ENCODE measurements around the gene FRMD3. TPM values are rescaled to one million over a fixed set of nuclear protein-coding genes. Genes with fewer than 3 reads are reported as not detected.

FRMD3 gene
- total RNA-seq, 1 donor: 0.86 TPM

DNA sequence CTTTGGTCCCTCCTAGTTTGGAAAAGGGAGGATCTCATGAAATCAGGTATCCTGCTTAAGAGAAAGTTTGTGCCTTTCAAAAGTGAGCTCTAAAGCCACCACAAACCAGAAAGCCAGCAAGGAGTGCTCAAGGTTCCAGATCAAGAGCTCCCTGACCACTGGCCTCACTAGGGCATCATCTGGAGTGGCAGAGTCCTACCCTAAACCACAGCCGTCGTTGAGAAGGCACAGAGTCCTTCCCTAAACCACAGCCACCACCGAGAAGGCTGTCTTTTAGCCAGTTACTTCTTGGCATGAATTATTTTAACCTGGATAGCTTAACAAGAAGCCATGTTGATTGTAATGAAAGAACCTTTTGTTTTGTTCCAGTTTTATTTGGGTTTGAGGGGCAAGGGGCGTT, 102.9 kb downstream of the FRMD3 start:
- TF ChIP-seq, protein P1, sequence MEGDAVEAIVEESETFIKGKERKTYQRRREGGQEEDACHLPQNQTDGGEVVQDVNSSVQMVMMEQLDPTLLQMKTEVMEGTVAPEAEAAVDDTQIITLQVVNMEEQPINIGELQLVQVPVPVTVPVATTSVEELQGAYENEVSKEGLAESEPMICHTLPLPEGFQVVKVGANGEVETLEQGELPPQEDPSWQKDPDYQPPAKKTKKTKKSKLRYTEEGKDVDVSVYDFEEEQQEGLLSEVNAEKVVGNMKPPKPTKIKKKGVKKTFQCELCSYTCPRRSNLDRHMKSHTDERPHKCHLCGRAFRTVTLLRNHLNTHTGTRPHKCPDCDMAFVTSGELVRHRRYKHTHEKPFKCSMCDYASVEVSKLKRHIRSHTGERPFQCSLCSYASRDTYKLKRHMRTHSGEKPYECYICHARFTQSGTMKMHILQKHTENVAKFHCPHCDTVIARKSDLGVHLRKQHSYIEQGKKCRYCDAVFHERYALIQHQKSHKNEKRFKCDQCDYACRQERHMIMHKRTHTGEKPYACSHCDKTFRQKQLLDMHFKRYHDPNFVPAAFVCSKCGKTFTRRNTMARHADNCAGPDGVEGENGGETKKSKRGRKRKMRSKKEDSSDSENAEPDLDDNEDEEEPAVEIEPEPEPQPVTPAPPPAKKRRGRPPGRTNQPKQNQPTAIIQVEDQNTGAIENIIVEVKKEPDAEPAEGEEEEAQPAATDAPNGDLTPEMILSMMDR (IDR thresholded peaks at IDR 0.05; ENCODE audit: insufficient read depth, low read depth, low read length): no peak
- DNase-seq (ENCODE audit: low read depth): no peak
- H3K4me3 ChIP-seq (ENCODE audit: low read depth, low read length): no peak overlapping the region

- TF ChIP-seq, protein P1 (IDR thresholded peaks at IDR 0.05; ENCODE audit: insufficient read depth, low read depth, low read length): no peak
- no peak for DNase-seq (ENCODE audit: low read depth)
- H3K4me3 ChIP-seq (ENCODE audit: low read depth, low read length): no peak overlapping the region
These were observed 103.9 kb downstream of the FRMD3 start for GRCh38 chr9:83434254-83434653.

- no peak overlapping the region for H3K4me3 ChIP-seq (ENCODE audit: low read depth, low read length)
- TF ChIP-seq, protein P1 (IDR thresholded peaks at IDR 0.05; ENCODE audit: insufficient read depth, low read depth, low read length): no peak
- no peak for DNase-seq (ENCODE audit: low read depth)
These were observed 104.4 kb downstream of the FRMD3 start for GRCh38 chr9:83433846-83434245.

- TF ChIP-seq, protein P1 (IDR thresholded peaks at IDR 0.05; ENCODE audit: insufficient read depth, low read depth, low read length): no peak
- H3K4me3 ChIP-seq (ENCODE audit: low read depth, low read length): no peak overlapping the region
- no peak for DNase-seq (ENCODE audit: low read depth)
These were observed 105.2 kb downstream of the FRMD3 start for GRCh38 chr9:83432877-83433550.

DNA sequence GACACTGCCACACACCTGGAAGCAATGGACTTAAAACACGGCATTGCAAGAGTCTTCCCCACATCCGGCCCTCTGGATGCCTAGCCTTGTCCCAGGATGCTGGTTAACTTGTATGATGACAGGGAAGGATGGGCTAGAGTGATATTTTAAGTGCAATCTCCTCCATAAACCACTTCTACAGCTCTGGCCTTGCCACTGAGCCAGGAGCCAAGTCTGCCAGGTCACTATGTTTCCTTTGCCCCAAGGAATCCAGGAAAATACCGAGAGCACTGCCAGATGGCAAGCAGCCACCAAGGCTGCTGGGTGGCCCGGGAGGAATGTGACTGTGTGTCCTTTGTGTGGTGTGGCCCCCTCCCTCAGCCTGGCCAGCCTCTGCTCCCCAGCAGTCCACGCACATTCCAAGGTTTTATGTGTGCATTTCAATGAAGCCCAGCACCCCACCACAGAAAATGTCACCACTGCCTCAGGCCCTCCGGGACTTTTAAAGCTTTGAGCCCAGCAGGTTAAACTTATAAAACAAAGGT, 106.0 kb downstream of the FRMD3 start:
- DNase-seq (ENCODE audit: low read depth): no peak
- no peak overlapping the region for H3K4me3 ChIP-seq (ENCODE audit: low read depth, low read length)
- TF ChIP-seq, protein P1 (IDR thresholded peaks at IDR 0.05; ENCODE audit: insufficient read depth, low read depth, low read length): no peak

DNA sequence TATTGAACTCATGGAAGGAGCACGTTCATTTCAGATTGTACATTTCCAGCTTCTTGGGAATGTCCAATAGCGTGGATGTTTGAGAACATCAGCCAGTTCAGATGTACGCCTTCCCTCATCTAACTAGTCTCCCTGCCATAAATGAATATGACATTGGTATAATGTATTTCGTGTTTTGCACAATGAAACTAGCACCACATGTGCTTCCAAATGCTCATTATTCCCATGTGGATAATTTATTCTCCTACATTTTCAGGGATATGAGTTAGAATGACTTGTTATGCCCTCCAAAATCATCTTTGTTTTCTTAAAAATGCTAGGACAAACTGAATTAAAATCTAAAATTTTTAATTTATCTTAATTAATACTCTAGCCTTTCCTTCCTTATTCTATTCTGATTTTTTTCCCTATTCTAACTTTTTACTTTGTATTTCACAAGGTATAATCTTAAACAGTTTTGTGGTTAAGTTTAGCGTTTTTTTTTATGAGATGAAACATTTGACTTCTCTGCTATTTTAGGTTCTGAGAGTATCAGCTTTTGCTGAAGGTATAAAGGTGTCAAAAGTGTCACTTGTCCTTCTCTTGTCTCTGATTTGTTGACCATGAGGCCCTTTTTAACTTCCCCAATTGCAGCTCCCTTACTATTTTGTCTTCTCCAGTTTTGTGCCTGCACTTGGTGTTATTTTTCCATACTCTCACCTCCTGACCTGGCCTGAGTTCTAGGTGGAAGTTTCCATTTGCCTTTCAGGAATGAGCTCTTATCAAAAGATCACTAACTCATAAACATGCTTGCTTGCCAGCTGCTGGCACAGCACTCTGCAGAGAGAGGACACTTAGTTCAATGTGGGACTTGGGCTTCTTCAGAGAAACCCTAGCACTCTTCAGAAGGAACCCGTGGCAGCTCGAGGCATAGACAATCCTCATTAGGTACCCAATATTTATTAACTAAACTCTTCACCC, 106.8 kb downstream of the FRMD3 start:
- no peak for DNase-seq (ENCODE audit: low read depth)
- TF ChIP-seq, protein P1 (IDR thresholded peaks at IDR 0.05; ENCODE audit: insufficient read depth, low read depth, low read length): no peak
- no peak overlapping the region for H3K4me3 ChIP-seq (ENCODE audit: low read depth, low read length)
